Rectal smooth muscle tissue (tissue), 1 donor: Measurements from ENCODE around the gene BAK1.
"Not testable (repeated sequence)": the region's sequence is repeated elsewhere in the genome, so short reads cannot be mapped to it uniquely, and the experiment has no call there.

Source experiments
- H3K27ac ChIP-seq: one replicate; pipeline ENCODE4 v1.7.0; 2013; ENCODE audit warnings: low read depth, low read length, inconsistent platforms
- H3K27me3 ChIP-seq: one replicate; pipeline ENCODE4 v1.7.0; 2013; ENCODE audit warnings: low read length; ENCODE audit not compliant: control insufficient read depth, insufficient read depth
- H3K36me3 ChIP-seq: one replicate; pipeline ENCODE4 v1.7.0; 2013; ENCODE audit warnings: low read length; ENCODE audit not compliant: control insufficient read depth, insufficient read depth
- H3K4me1 ChIP-seq: one replicate; pipeline ENCODE4 v1.7.0; 2013; ENCODE audit warnings: low read length; ENCODE audit not compliant: control insufficient read depth, insufficient read depth
- H3K4me3 ChIP-seq: one replicate; pipeline ENCODE4 v1.7.0; 2013; ENCODE audit warnings: low read length
- H3K9ac ChIP-seq: one replicate; pipeline ENCODE4 v1.7.0; 2013; ENCODE audit warnings: low read length

BAK1 gene

DNA sequence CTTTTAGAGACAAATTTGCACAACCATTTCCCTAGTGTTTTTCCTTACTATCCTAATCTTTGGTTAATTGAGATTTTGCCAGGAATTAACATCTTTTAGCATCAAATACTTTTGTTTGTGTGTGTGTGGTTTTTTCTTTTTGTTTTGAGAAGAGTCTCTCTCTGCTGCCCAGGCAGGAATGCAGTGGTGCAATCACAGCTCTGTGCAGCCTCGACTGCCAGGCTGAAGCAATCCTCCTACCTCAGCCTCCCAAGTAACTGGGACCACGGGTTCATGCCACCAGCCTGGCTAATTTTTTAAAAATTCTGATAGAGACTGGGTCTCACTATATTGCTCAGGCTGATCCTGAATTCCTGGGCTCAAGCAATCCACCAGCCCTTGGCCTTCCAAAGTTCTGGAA lies 28.5 kb downstream of the BAK1 start:
- no peak overlapping the region for H3K4me3 ChIP-seq
- no peaks in the 10 kb centered on the region for H3K27me3 ChIP-seq
- H3K9ac ChIP-seq = no peak overlapping the region

DNA sequence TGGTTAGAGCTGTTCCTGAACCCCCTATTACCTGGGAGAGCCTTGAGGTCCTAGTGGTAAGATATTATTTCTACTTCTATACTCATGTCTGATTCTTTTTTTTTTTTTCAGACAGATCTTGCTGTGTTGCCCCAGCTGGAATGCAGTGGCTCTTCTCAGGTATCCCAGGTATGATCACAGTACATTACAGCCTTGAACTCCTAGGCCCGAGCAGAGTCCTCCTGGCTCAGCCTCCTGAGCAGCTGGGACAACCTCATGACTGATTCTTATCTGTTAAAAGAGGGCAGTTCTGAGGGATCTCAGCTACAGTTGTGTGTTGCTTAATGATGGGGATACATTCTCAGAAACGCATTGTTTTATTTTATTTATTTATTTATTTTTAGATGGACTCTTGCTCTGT lies 30.2 kb downstream of the BAK1 start:
- H3K4me3 ChIP-seq = no peak overlapping the region
- H3K27me3 ChIP-seq = no peaks in the 10 kb centered on the region
- no peaks in the 10 kb centered on the region for H3K4me1 ChIP-seq
- H3K9ac ChIP-seq = no peak overlapping the region
- no peak overlapping the region for H3K27ac ChIP-seq
- H3K36me3 ChIP-seq = no peaks in the 10 kb centered on the region

More for the DNA sequence above, 28.5 kb downstream of the BAK1 start:
- no peaks in the 10 kb centered on the region for H3K4me1 ChIP-seq
- H3K36me3 ChIP-seq = no peaks in the 10 kb centered on the region
- no peak overlapping the region for H3K27ac ChIP-seq

DNA sequence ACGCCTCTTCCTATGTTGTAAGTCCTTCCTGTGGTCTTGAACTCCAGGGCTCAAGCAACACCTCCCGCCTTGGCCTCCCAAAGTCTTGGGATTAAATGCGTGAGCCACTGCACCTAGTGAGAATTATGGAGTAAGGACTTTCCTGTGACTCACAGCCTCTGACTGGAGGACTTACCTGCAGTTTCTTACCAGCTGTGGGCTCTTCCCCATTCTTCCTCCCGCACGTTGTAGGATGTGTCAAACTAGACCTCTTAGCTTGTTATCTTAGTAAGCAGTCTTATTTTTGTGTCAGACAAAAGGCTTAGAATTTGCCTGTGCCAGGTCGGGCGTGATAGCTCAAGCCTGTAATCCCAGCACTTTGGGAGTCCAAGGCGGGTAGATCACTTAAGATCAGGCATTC lies 30.9 kb downstream of the BAK1 start:
- Histone ChIP-seq H3K27ac (no peak overlapping the region), H3K36me3 (no peaks in the 10 kb centered on the region), H3K4me1 (no peaks in the 10 kb centered on the region), H3K27me3 (no peaks in the 10 kb centered on the region), H3K9ac (no peak overlapping the region), H3K4me3 (no peak overlapping the region)

DNA sequence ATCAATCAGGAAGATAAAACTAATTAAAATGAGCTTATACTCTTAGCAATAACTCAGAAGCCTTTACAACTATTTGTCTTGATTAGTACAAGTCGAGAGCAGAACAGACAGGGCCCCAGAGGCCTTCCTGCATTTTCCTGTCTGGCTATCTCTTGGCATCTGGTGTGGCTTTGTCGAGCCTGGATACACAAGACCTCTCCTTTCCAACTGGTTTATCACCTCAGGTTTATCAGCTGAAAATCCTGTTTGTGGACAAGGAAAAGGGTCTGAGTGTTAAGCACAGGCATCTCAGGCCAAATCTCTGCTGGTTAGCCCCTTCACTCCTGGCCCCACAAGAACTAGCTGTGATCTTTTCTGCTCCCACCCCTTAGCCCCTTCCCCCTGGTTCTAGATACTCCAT lies 32.6 kb downstream of the BAK1 start:
- no peak overlapping the region for H3K9ac ChIP-seq
- no peak overlapping the region for H3K27ac ChIP-seq
- no peaks in the 10 kb centered on the region for H3K4me1 ChIP-seq
- H3K27me3 ChIP-seq = no peaks in the 10 kb centered on the region
- H3K4me3 ChIP-seq = no peak overlapping the region
- H3K36me3 ChIP-seq = no peaks in the 10 kb centered on the region

- Histone ChIP-seq H3K27me3 (no peaks in the 10 kb centered on the region), H3K27ac (no peak overlapping the region), H3K4me1 (no peaks in the 10 kb centered on the region), H3K36me3 (no peaks in the 10 kb centered on the region), H3K9ac (no peak overlapping the region), H3K4me3 (no peak overlapping the region)
Measured at GRCh38 chr6:33546766-33547165, 33.3 kb downstream of the BAK1 start.

DNA sequence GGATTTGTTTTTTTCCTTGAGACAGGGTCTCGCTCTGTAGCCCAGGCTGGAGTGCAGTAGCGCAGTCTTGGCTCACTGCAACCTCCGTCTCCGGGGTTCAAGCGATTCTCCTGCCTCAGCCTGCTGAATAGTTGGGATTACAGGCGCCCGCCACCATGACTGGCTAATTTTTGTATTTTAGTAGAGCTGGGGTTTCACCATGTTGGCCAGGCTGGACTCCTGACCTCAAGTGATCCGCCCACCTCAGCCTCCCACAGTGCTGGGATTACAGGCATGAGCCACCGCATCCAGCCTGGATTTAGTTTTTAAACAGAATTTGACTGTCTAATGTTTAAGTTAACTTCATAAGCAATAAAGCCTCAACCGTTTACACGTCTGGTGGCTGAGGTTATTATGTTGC lies 34.8 kb downstream of the BAK1 start:
- not testable (repeated sequence) for H3K4me1 ChIP-seq, H3K36me3 ChIP-seq, H3K27me3 ChIP-seq, H3K4me3 ChIP-seq, H3K9ac ChIP-seq, H3K27ac ChIP-seq

GRCh38 chr6:33543116-33543515 lies 37.0 kb downstream of the BAK1 start:
- H3K9ac ChIP-seq = no peak overlapping the region
- no peaks in the 10 kb centered on the region for H3K27me3 ChIP-seq
- H3K36me3 ChIP-seq = no peaks in the 10 kb centered on the region
- H3K4me1 ChIP-seq = no peaks in the 10 kb centered on the region
- H3K27ac ChIP-seq = no peak overlapping the region
- no peak overlapping the region for H3K4me3 ChIP-seq

DNA sequence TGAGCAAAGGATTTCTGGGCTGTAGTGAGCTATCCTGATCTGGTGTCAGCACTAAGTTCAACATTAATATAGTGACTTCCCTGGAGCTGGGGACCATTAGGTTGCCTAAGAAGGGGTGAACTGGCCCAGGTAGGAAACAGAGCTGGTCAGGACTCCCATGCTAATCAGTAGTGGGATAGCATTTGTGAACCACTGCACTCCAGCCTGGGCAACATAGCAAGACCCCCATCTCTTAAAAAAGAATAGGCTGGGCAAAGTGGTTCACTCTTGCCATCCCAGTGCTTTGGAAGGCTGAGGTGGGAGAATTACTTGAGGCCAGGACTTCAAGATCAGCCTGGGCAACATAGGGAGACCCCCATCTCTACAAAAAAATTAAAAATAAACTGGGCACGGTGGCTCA lies 39.3 kb downstream of the BAK1 start:
- H3K4me1 ChIP-seq = no peaks in the 10 kb centered on the region
- H3K27me3 ChIP-seq = no peaks in the 10 kb centered on the region
- no peak overlapping the region for H3K9ac ChIP-seq
- no peak overlapping the region for H3K4me3 ChIP-seq
- H3K27ac ChIP-seq = no peak overlapping the region
- no peaks in the 10 kb centered on the region for H3K36me3 ChIP-seq

- H3K4me1 ChIP-seq = no peaks in the 10 kb centered on the region
- H3K36me3 ChIP-seq = no peaks in the 10 kb centered on the region
- no peak overlapping the region for H3K4me3 ChIP-seq
- no peak overlapping the region for H3K27ac ChIP-seq
- H3K27me3 ChIP-seq = no peaks in the 10 kb centered on the region
- H3K9ac ChIP-seq = no peak overlapping the region
Measured at GRCh38 chr6:33534702-33535101, 45.4 kb downstream of the BAK1 start.

GRCh38 chr6:33533163-33533869 lies 46.8 kb downstream of the BAK1 start:
- not testable (repeated sequence) for H3K27ac ChIP-seq, H3K4me3 ChIP-seq, H3K27me3 ChIP-seq, H3K36me3 ChIP-seq, H3K9ac ChIP-seq, H3K4me1 ChIP-seq

DNA sequence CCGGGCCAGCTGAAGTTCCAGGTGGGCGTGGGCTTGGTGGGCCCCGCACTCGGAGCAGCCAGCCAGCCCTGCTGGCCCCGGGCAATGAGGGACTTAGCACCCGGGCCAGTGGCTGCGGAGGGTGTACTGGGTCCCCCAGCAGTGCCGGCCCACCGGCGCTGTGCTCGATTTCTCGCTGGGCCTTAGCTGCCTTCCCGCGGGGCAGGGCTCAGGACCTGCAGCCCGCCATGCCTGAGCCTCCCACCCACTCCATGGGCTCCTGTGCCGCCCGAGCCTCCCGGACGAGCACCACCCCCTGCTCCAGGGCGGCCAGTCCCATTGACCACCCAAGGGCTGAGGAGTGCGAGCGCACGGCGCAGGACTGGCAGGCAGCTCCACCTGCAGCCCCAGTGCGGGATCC lies 47.6 kb downstream of the BAK1 start:
- not testable (repeated sequence) for H3K9ac ChIP-seq, H3K27ac ChIP-seq, H3K4me3 ChIP-seq, H3K4me1 ChIP-seq, H3K36me3 ChIP-seq, H3K27me3 ChIP-seq

DNA sequence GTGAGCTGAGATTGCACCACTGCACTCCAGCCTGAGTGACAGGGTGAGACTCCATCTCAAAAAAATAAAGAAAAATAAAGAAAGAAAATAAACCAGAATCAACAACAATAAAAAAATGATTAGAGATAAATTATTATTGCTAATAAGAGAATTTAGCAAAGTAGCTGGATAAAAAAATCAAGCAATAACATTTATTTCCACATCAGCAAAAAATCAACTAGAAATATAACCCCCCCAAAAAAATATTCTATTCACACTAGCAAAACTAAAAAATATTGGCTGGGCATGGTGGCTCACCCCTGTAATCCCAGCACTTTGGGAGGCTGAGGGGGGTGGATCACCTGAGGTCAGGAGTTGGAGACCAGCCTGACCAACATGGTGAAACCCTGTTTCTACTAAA lies 49.5 kb downstream of the BAK1 start:
- not testable (repeated sequence) for H3K9ac ChIP-seq, H3K27ac ChIP-seq, H3K27me3 ChIP-seq, H3K4me3 ChIP-seq, H3K4me1 ChIP-seq, H3K36me3 ChIP-seq
